Dermis microvascular lymphatic vessel endothelial cell (primary cell): ENCODE measurements around the gene PTGER3. TPM values are rescaled to one million over a fixed set of nuclear protein-coding genes. Genes with fewer than 3 reads are reported as not detected.
"Not testable (repeated sequence)": the region's sequence is repeated elsewhere in the genome, so short reads cannot be mapped to it uniquely, and the experiment has no call there.

ENCODE experiments used
- DNase-seq, 2 donors: peaks; one replicate each; pipeline versions ENCODE4 v3.0.0 to v3.0.0-alpha.2; 2010; ENCODE audit warnings: low read depth in 2 of 2
- total RNA-seq: library from RNA; depleted of rRNA; stranded (reverse); fragments of >200 nt; gene quantifications from 2 replicates; pipeline ENCODE4 v1.2.1, GENCODE V29; 2014

The PTGER3 gene
- total RNA-seq, 1 donor from 2014 or later, result not detected

GRCh38 chr1:70948396-70949017 is 99.1 kb downstream of the PTGER3 start:
- no peak for DNase-seq

- no peak for DNase-seq
Observed at GRCh38 chr1:70947835-70948234, 99.8 kb downstream of the PTGER3 start.

GRCh38 chr1:70945676-70946075 is 101.9 kb downstream of the PTGER3 start:
- no peak for DNase-seq

GRCh38 chr1:70945251-70945650 is 102.4 kb downstream of the PTGER3 start:
- DNase-seq, result no peak

GRCh38 chr1:70941563-70941962 is 106.1 kb downstream of the PTGER3 start:
- no peak for DNase-seq

- not testable (repeated sequence) for DNase-seq
Observed at GRCh38 chr1:70940398-70940797, 107.2 kb downstream of the PTGER3 start.

- DNase-seq, result no peak
Observed at GRCh38 chr1:70934194-70934961, 113.2 kb downstream of the PTGER3 start.

- DNase-seq, result no peak
Observed at GRCh38 chr1:70930062-70930461, 117.6 kb downstream of the PTGER3 start.

GRCh38 chr1:70922196-70922595 is 125.4 kb downstream of the PTGER3 start:
- DNase-seq, result no peak

Other genes starting within 250 kb of the PTGER3 start
- 20.4 and 23.1 TPM in 2 replicates for gene ZRANB2, start 33.2 kb upstream of the PTGER3 start, total RNA-seq